Fibroblast of lung (primary cell): Measurements from ENCODE around the gene OR4D2. TPM values are rescaled to one million over a fixed set of nuclear protein-coding genes. Genes with fewer than 3 reads are reported as not detected.

Experiments
- DNase-seq, 2 donors: peaks; one replicate each; pipeline versions ENCODE4 v3.0.0 to v3.0.0-alpha.2; 2010; ENCODE audit warnings: low read depth in 2 of 2
- H2AFZ ChIP-seq: 2 replicates; pipeline ENCODE4 v1.5.1; 2012; ENCODE audit warnings: low read length, control low read depth, inconsistent platforms
- H3K27ac ChIP-seq: 2 replicates; pipeline ENCODE4 v1.5.1; 2011; ENCODE audit warnings: low read length, control low read depth; ENCODE audit not compliant: insufficient read depth
- H3K27me3 ChIP-seq: 2 replicates; pipeline ENCODE4 v1.5.1; 2011; ENCODE audit warnings: mild to moderate bottlenecking, low read length; ENCODE audit not compliant: control insufficient read depth, insufficient read depth
- H3K36me3 ChIP-seq: 2 replicates; pipeline ENCODE4 v1.5.1; 2011; ENCODE audit warnings: low read length; ENCODE audit not compliant: control insufficient read depth, insufficient read depth
- H3K4me1 ChIP-seq: 2 replicates; pipeline ENCODE4 v1.5.1; 2011; ENCODE audit warnings: low read length; ENCODE audit not compliant: control insufficient read depth, insufficient read depth; ENCODE audit errors: extremely low read depth
- H3K4me2 ChIP-seq: 2 replicates; pipeline ENCODE4 v1.5.1; 2011; ENCODE audit warnings: low read length, control low read depth; ENCODE audit not compliant: insufficient read depth; ENCODE audit errors: extremely low read depth
- H3K4me3 ChIP-seq, 4 experiments: fragments of 200-600 bp in 1 of 4; sonication (generic) in 1 of 4; replicated peaks in 1 of 4; 2 replicates each; pipeline ENCODE4 v1.5.1; 2011 to 2016; ENCODE audit warnings: low read length in 4 of 4, low read depth in 3 of 4, mild to moderate bottlenecking in 3 of 4, control low read depth in 2 of 4, inconsistent platforms in 1 of 4, mixed read lengths in 1 of 4; ENCODE audit not compliant: insufficient read depth in 1 of 4; ENCODE audit errors: control extremely low read depth in 1 of 4
- H3K79me2 ChIP-seq: 2 replicates; pipeline ENCODE4 v1.5.1; 2012; ENCODE audit warnings: mild to moderate bottlenecking, low read length, inconsistent platforms; ENCODE audit not compliant: control insufficient read depth, insufficient read depth
- H3K9ac ChIP-seq: 2 replicates; pipeline ENCODE4 v1.5.1; 2011; ENCODE audit warnings: mild to moderate bottlenecking, low read length, control low read depth; ENCODE audit not compliant: insufficient read depth
- H3K9me3 ChIP-seq: 2 replicates; pipeline ENCODE4 v1.5.1; 2012; ENCODE audit warnings: low read depth, low read length; ENCODE audit not compliant: control insufficient read depth, insufficient read depth
- H4K20me1 ChIP-seq: 2 replicates; pipeline ENCODE4 v1.5.1; 2011; ENCODE audit warnings: low read length; ENCODE audit not compliant: control insufficient read depth, insufficient read depth; ENCODE audit errors: extremely low read depth
- EZH2 ChIP-seq: IDR thresholded peaks from 2 replicates; pipeline ENCODE4 v1.5.1; 2012; ENCODE audit warnings: low read length, control low read depth, mild to moderate bottlenecking; ENCODE audit errors: missing control alignments
- polyA minus RNA-seq: library from RNA; depleted of rRNA, polyadenylated mRNA; stranded (reverse); fragments of >200 nt; gene quantifications from 2 replicates; pipeline ENCODE4 v1.2.3, GENCODE V29; 2011; ENCODE audit warnings: low replicate concordance
- polyA plus RNA-seq, 2 donors: library from polyadenylated mRNA; depleted of rRNA in 1 of 2; stranded (reverse) in 1 of 2; unstranded in 1 of 2; fragments of >200 nt; gene quantifications; 2 replicates each; pipeline ENCODE4 v1.2.1, GENCODE V29; 2011 to 2012; ENCODE audit warnings: missing spikeins in 1 of 2
- total RNA-seq: library from RNA; depleted of rRNA; stranded (reverse); fragments of >200 nt; gene quantifications from 2 replicates; pipeline ENCODE4 v1.2.1, GENCODE V29; 2014
- TF ChIP-seq, protein P1 (sequence below), 2 donors: IDR thresholded peaks in 1 of 2; conservative IDR thresholded peaks in 1 of 2; 1 replicate in 1 of 2; 2 replicates in 1 of 2; pipeline ENCODE4 v1.5.1; 2011 to 2012; ENCODE audit warnings: low read length in 2 of 2, control low read depth in 1 of 2, inconsistent platforms in 1 of 2, low read depth in 1 of 2, mild to moderate bottlenecking in 1 of 2

Gene OR4D2
- total RNA-seq, result not detected in 2 replicates
- not detected in 2 replicates for polyA plus RNA-seq
- not detected in 2 replicates for polyA plus RNA-seq (2012)
- polyA minus RNA-seq, result not detected in 2 replicates

- Histone ChIP-seq H3K4me2 (no peak within 1 kb of the TSS), H3K4me3 (no peak within 1 kb of the TSS), H3K36me3 (no peaks in the 10 kb centered on the region), H3K27ac (no peak within 1 kb of the TSS), H2AFZ (no peak within 1 kb of the TSS), H3K27me3 (no peaks in the 10 kb centered on the region), H3K79me2 (no peaks in the 10 kb centered on the region), H3K9me3 (no peaks in the 10 kb centered on the region), H3K4me1 (no peaks in the 10 kb centered on the region), H4K20me1 (no peaks in the 10 kb centered on the region), H3K9ac (no peak within 1 kb of the TSS)
- no peak for TF ChIP-seq EZH2
- TF ChIP-seq, protein P1, sequence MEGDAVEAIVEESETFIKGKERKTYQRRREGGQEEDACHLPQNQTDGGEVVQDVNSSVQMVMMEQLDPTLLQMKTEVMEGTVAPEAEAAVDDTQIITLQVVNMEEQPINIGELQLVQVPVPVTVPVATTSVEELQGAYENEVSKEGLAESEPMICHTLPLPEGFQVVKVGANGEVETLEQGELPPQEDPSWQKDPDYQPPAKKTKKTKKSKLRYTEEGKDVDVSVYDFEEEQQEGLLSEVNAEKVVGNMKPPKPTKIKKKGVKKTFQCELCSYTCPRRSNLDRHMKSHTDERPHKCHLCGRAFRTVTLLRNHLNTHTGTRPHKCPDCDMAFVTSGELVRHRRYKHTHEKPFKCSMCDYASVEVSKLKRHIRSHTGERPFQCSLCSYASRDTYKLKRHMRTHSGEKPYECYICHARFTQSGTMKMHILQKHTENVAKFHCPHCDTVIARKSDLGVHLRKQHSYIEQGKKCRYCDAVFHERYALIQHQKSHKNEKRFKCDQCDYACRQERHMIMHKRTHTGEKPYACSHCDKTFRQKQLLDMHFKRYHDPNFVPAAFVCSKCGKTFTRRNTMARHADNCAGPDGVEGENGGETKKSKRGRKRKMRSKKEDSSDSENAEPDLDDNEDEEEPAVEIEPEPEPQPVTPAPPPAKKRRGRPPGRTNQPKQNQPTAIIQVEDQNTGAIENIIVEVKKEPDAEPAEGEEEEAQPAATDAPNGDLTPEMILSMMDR (conservative IDR thresholded peaks at IDR 0.05 in 1 of 2, IDR thresholded peaks at IDR 0.05 in 1 of 2; ENCODE audit: low read depth in 1 of 2, low read length in 2 of 2), result no peak
- DNase-seq, result no peak
Observed at GRCh38 chr17:58166682-58167081, at the start of gene OR4D2. Gene OR4D2, plus strand, starts transcription at chr17:58166982. Its CDS starts 2,674 bp downstream, at chr17:58169656.

DNA sequence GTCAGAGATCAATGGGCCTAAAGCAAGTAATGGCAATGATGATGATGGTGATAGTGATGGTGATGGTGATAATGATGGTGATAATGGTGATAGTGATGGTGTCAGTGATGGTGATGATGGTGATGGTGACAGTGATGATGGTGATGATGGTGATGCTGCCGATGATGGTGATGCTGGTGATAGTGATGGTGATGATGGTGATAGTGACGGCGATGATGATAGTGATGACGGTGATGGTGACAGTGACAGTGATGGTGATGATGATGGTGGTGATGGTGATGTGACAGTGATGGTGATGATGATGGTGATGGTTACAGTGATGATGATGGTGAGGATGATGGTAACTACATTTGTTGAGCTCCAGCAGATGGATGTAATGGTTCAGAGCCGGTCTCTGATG, 49.4 kb upstream of the OR4D2 start:
- no peaks in the 10 kb centered on the region for H3K79me2 ChIP-seq
- H3K9ac ChIP-seq, result no peak overlapping the region
- H2AFZ ChIP-seq, result no peak overlapping the region
- no peaks in the 10 kb centered on the region for H3K9me3 ChIP-seq
- no peak for DNase-seq
- H3K4me3 ChIP-seq, result no peak overlapping the region
- no peaks in the 10 kb centered on the region for H3K36me3 ChIP-seq
- TF ChIP-seq EZH2, result no peak
- TF ChIP-seq, protein P1 (conservative IDR thresholded peaks at IDR 0.05 in 1 of 2, IDR thresholded peaks at IDR 0.05 in 1 of 2; ENCODE audit: low read depth in 1 of 2, low read length in 2 of 2), result no peak
- H3K27me3 ChIP-seq, result peaks cover 3% of the 10 kb centered on the region
- no peak overlapping the region for H3K4me2 ChIP-seq
- no peak overlapping the region for H3K27ac ChIP-seq
- H3K4me1 ChIP-seq, result no peaks in the 10 kb centered on the region
- H4K20me1 ChIP-seq, result no peaks in the 10 kb centered on the region

DNA sequence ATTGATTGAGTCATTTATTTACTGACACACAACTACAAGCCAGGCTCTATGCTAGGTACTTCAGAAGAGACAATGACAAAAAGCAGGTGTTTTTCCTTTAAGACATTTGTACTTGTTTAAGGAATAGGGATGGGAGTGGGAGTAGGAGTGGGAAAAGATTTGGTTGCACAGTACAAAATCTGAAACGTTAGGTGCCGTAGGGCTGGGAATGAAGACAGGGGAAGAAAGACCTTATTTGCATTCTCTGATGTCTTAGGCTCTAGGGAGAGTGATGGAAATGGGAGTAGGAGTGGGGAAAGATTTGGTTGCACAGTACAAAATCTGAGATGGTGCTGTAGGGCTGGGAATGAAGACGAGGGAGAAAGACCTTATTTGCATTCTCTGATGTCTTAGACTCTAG, 47.3 kb upstream of the OR4D2 start:
- Histone ChIP-seq H3K27me3 (no peaks in the 10 kb centered on the region), H3K79me2 (no peaks in the 10 kb centered on the region), H3K4me3 (no peak overlapping the region), H3K9ac (no peak overlapping the region), H3K27ac (no peak overlapping the region), H2AFZ (no peak overlapping the region), H4K20me1 (no peaks in the 10 kb centered on the region), H3K4me1 (no peaks in the 10 kb centered on the region), H3K36me3 (no peaks in the 10 kb centered on the region), H3K4me2 (no peak overlapping the region), H3K9me3 (no peaks in the 10 kb centered on the region)
- no peak for DNase-seq
- TF ChIP-seq, protein P1 (conservative IDR thresholded peaks at IDR 0.05 in 1 of 2, IDR thresholded peaks at IDR 0.05 in 1 of 2; ENCODE audit: low read depth in 1 of 2, low read length in 2 of 2), result no peak
- no peak for TF ChIP-seq EZH2
